SH-SY5Y (cell line): Measurements from ENCODE around the gene ORMDL2.

Experiments used
- GATA2 ChIP-seq: IDR thresholded peaks from 2 replicates; pipeline ENCODE4 v1.6.1; 2011; ENCODE audit warnings: mild to moderate bottlenecking, low read depth, low read length
- GATA3 ChIP-seq: IDR thresholded peaks from 2 replicates; pipeline ENCODE4 v1.6.1; 2011; ENCODE audit warnings: low read depth, mild to moderate bottlenecking, low read length, moderate library complexity

DNA sequence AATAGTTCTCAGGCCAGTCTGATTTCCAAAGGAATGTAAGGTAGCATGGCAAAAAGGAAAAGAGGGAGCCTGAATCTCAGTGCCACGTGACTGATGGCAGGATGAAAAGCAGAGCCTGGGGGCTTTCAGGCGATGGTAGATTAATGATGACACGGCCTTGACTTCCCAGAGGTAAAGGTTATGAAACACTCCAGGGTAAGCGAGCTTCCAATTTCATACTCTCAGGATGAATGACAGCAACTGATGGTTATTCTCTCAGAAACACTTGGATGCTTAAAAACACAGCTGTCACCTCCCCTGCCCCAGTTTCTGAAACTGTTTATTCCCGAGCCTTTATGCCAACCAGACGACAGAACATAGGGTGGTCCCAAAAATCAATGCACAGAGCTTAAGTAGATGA lies 46.1 kb upstream of the ORMDL2 start:
- TF ChIP-seq GATA2: no peak
- TF ChIP-seq GATA3: no peak
